ENCODE measurements around the gene COG2. TPM values are rescaled to one million over a fixed set of nuclear protein-coding genes. Genes with fewer than 3 reads are reported as not detected.

COG2 gene
- total RNA-seq, 1 donor from 2014 or later = 23.1 TPM

DNA sequence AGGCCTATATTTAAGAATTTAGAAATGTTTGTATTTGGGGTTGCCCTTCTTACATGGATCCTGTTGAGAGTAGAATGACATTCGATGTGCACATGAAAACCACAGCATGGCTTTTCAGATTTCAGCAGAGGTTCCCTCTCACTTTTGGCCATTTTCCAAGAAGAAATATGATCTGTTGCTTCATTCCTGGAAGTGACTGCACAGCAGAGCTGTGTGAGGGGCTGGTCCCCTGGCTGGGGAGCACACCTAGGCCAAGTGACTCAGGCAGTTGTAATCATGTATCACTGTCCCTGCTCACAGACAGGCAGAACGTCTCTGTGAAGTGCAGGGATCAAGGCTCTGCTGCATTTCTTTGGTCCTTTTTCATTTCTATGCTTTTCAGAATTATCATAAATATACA is 39.3 kb downstream of the COG2 start:
- Histone ChIP-seq H3K36me3 (peaks cover 95% of the 10 kb centered on the region), H3K9me3 (no peaks in the 10 kb centered on the region), H3K27ac (no peak overlapping the region), H3K4me3 (no peak overlapping the region), H3K4me1 (peaks cover 8% of the 10 kb centered on the region), H3K27me3 (ENCODE audit: low read depth) (no peaks in the 10 kb centered on the region)
- ATAC-seq (peak; percentile 53 to 69), DNase-seq (no peak)
- TF ChIP-seq, protein P1, sequence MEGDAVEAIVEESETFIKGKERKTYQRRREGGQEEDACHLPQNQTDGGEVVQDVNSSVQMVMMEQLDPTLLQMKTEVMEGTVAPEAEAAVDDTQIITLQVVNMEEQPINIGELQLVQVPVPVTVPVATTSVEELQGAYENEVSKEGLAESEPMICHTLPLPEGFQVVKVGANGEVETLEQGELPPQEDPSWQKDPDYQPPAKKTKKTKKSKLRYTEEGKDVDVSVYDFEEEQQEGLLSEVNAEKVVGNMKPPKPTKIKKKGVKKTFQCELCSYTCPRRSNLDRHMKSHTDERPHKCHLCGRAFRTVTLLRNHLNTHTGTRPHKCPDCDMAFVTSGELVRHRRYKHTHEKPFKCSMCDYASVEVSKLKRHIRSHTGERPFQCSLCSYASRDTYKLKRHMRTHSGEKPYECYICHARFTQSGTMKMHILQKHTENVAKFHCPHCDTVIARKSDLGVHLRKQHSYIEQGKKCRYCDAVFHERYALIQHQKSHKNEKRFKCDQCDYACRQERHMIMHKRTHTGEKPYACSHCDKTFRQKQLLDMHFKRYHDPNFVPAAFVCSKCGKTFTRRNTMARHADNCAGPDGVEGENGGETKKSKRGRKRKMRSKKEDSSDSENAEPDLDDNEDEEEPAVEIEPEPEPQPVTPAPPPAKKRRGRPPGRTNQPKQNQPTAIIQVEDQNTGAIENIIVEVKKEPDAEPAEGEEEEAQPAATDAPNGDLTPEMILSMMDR (IDR thresholded peaks at IDR 0.05) = no peak
- intact Hi-C loops (cut with DNase I) = no loop called here

DNA sequence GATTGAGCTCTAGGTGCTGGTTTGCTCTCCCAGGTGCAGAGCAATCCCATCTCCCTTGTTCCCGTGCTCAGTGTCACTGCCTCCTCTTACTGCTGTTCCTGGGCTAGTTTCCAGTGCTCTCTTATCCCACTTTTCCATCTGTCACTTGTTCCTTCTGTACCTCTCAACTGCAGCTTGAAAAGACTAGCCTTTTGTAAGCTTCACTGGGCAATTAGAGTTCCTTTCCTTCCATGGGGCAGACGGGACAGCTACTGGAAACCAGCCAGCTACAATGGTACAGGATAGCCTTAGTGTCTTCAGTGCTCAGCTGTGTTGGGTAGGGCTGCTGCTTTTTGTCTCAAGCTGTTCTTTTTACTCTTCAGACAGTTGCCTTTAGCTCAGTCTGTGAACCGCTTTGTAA is 40.0 kb downstream of the COG2 start:
- Histone ChIP-seq H3K4me3 (no peak overlapping the region), H3K9me3 (no peaks in the 10 kb centered on the region), H3K27me3 (ENCODE audit: low read depth) (no peaks in the 10 kb centered on the region), H3K27ac (no peak overlapping the region), H3K36me3 (peaks cover 95% of the 10 kb centered on the region), H3K4me1 (peaks cover 8% of the 10 kb centered on the region)
- no peak for DNase-seq
- TF ChIP-seq, protein P1 (IDR thresholded peaks at IDR 0.05) = no peak
- intact Hi-C loops (cut with DNase I) = no loop called here
- no peak for ATAC-seq

DNA sequence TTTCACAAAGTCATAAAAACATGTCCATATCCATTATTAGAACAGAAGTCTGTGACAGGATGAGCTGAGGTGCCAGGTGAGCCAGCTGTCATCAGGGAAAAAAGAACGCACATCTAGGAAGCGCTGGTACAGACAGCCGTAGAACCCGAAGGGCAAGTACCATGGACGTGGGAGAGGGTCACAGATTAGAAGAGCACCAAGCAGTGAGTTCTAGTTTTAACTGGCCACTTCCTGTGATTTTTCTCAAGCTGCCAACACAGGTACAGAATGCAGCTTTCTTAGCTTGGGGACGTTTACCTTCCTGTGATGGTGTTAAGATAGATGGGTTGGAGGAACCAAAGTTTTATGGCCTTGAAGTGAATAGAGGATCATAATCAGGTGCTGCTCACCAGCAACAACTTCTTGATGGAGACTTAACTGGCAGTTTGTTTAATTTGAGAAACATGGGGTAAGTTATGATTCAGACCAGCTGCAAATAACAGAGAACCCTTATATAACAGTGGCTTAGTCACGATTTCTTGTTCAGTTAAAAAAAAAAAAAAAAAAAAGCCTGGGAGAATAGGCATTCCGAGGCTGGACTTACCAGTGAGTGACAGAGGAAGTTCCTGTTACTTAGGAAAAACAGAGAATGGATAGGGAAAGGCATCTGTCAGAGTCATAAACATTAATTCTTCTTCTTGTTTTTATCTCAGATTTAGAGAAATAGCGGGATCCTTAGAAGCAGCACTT is 40.8 kb downstream of the COG2 start:
- no peak for DNase-seq

DNA sequence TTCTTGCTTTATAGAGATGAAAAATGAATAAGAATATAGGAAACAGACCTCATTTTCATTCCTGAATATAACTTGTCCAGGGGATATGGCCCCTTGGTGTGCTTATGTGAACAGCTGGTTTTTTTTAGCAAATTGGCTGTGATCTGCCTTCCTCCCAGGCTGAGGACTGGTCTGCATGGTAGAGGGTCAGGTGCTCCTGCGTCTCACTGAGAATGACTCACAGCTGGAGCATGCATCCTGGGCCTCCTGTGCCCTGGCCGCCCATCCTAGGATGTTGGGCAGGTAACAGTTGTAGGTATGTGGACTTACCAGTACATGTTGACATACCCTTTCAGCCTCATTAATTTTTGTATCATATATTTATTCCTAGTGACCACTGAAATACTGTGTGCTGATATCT is 41.9 kb downstream of the COG2 start:
- Histone ChIP-seq H3K27ac (no peak overlapping the region), H3K4me3 (no peak overlapping the region), H3K9me3 (no peaks in the 10 kb centered on the region), H3K36me3 (peaks cover 95% of the 10 kb centered on the region), H3K27me3 (ENCODE audit: low read depth) (no peaks in the 10 kb centered on the region), H3K4me1 (peaks cover 8% of the 10 kb centered on the region)
- DNase-seq = no peak
- intact Hi-C loops (cut with DNase I) = no loop called here
- TF ChIP-seq, protein P1 (IDR thresholded peaks at IDR 0.05) = no peak
- ATAC-seq = no peak

More for the DNA sequence above, 40.8 kb downstream of the COG2 start:
- H3K27me3 ChIP-seq (ENCODE audit: low read depth) = no peaks in the 10 kb centered on the region
- intact Hi-C loops (cut with DNase I) = no loop called here
- H3K36me3 ChIP-seq = peaks cover 94% of the 10 kb centered on the region
- ATAC-seq = no peak
- H3K27ac ChIP-seq = no peak overlapping the region
- no peaks in the 10 kb centered on the region for H3K9me3 ChIP-seq
- H3K4me3 ChIP-seq = no peak overlapping the region
- TF ChIP-seq, protein P1 (IDR thresholded peaks at IDR 0.05) = no peak
- H3K4me1 ChIP-seq = peaks cover 8% of the 10 kb centered on the region

DNA sequence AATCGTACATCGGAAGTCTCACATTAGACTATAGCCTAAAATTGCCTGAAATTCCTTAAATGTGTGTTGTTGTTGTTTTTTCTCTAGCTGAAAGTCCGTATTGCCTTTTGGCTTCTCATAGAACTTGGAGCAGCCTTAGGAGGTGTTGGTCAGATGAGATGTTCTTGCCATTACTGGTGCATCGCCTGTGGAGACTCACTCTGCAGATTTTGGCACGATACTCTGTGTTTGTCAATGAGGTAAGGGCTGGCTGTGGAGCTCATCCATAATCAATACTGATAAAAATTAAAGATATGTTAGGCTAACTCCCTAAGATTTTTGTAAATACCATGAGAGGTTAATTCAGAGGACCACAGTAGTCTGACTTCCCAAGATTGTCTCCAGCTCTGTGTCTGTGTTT is 42.7 kb downstream of the COG2 start:
- intact Hi-C loops (cut with DNase I) = no loop called here
- Histone ChIP-seq H3K27ac (no peak overlapping the region), H3K36me3 (peaks cover 95% of the 10 kb centered on the region), H3K4me1 (peaks cover 8% of the 10 kb centered on the region), H3K9me3 (no peaks in the 10 kb centered on the region), H3K27me3 (ENCODE audit: low read depth) (no peaks in the 10 kb centered on the region), H3K4me3 (no peak overlapping the region)
- ATAC-seq = no peak
- no peak for DNase-seq
- TF ChIP-seq, protein P1 (IDR thresholded peaks at IDR 0.05) = no peak

All from lower lobe of right lung (tissue), 2 donors.